GM19043 (cell line): ENCODE data around the gene DISC1.
"Not testable (repeated sequence)": the region's sequence is repeated elsewhere in the genome, so short reads cannot be mapped to it uniquely, and the experiment has no call there.

Source experiments
- ATAC-seq: cut with Tn5 transposase; IDR thresholded peaks from one replicate; pipeline ENCODE4 v1.9.1; 2021; ENCODE audit warnings: low read depth; ENCODE audit not compliant: unreplicated experiment

Gene DISC1

DNA sequence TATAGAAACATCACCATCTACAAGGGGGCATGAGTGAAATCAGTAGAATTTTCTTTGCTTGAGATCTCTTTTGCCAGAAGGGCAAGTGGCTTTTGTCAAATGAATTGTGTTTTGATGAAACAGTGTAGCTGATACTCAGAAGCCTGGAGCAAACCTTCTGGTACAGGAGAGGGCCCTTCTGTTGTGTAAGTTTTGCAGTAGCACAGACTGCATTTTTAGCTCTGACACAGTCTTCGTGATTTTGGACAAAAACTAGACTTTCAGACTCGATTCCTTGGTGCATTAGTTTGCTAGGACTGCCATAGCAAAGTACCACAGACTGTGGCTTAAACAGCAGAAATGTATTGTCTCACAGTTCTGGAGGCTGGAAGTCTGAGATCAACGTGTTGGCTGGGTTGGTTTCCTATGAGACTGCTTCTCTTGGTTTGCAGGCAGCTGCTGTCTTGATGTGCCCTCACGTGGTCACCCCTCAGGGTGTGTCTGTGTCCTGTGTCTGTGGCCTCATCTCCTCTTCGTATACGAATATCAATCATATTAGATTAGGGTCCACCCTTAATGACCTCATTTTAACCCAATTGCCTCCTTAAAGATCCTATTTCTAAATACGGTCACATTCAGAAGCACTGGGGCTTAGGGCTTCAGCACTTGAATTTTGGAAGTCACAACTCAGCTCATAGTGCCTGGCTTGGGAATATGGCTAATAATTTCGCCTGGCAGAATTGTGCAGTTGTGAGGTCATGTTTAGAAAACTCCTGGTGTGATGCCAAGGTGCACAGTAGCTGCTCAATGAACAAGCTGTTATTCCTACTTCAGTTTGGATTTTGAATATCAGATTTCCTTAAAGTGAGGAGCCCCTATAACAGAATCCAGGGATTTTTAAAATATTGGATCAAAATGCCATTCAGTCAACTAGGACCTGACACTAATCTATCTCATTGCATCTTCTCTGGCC is 21.2 kb upstream of the DISC1 start:
- ATAC-seq, result no peak

DNA sequence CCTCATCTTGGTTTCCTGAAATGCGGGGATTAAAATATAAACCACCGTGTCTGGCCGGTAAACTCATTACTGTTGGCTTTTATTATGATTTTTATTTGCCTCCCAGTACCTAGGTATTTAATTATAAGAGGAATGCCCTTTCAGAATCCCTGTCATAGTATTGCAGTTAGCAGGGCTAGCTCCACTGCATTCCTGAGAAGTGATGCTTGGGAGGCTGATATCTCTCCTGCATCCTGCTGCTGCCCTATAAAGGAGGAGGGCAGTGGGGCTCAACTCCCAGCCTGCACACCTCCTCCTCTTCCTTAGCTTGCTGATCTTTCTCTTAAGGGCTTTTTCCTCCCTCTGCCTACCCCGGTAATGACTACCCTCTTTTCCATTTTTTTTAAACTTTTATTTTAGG is 19.9 kb upstream of the DISC1 start:
- ATAC-seq, result no peak

DNA sequence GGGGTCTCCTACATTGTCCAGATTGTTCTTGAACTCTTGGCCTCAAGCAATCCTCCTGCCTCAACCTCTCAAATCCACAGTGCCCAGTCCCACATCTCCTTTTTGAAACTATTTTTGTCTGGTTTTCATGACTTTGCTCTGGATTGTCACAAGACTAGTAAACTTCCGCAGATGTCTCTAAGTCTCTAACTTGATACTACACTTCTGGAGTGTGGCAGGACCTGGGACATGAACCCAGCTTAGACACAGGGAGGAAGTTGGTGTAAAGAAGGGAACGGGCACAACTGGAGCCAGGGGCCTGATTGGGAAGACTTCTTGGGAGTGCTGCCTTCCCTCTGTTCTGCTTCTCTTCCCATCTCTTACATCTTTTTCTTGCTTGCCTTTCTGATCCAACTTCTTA is 16.2 kb upstream of the DISC1 start:
- no peak for ATAC-seq

DNA sequence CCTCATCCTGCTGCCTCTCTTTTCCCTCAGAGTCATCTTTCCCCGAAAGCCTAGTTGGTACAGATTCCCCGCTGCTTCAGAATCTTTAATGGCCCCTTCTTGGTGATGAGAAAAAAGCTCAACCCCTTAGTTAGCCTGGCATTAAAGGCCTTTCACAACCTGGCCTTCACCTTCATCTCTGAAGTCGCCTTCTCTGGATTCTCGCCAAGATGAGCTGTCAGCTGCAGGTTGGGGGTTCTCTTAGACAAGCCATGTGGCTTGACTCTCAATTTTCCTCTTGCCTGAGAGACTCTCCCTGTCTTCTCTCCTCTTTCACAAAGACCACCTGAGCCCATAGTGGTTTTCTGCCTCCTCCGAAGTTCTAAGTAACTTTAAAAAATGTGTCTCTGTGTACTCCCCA is 15.5 kb upstream of the DISC1 start:
- no peak for ATAC-seq

DNA sequence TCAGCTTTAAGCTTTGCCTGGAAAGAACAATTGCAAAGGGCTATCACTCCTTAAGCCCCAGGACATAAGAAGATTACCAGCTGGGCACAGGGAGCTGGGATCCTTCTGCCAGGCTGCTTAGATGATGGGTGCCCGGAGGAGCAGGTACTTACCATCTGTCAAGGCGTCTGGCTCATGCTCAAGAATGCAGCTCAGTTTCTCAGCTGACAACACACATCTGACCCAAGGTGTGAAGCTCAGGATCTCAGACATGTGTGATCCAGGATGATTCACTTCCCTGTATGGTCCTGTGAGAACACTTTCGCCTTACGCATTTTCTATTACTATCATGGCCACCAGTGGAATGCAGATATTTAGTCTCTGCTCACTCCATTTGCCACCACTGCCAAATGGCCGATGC is 14.7 kb upstream of the DISC1 start:
- no peak for ATAC-seq

DNA sequence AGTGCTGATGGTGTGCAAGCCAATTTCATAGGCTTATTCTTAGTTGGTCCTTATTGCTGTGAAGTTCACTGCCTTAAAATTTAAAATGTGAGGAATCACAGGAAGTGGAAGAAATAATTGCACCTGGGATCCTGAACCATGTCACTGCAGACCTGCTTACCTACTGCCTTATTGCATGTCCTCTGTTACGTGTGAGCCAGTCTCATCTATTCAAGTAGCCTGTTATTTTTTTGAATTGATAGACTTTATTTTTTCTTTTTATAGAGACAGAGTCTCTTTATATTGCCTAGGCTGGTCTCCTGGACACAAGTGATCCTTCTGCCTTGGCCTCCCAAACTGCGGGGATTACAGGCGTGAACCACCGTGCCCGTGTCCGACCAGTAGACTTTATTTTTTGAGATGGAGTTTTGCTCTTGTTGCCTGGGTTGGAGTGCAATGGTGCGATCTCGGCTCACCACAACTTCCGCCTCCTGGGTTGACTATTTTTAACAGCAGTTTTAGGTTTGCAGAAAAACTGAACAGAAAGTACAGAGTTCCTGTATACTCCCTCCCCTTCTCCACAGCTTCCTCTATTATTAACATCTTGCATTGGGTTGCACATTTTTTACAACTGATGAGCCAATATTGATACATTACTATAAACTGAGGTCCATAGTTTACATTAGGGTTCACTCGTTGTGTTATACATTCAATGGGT is 14.0 kb upstream of the DISC1 start:
- peak; percentile 98 for ATAC-seq

DNA sequence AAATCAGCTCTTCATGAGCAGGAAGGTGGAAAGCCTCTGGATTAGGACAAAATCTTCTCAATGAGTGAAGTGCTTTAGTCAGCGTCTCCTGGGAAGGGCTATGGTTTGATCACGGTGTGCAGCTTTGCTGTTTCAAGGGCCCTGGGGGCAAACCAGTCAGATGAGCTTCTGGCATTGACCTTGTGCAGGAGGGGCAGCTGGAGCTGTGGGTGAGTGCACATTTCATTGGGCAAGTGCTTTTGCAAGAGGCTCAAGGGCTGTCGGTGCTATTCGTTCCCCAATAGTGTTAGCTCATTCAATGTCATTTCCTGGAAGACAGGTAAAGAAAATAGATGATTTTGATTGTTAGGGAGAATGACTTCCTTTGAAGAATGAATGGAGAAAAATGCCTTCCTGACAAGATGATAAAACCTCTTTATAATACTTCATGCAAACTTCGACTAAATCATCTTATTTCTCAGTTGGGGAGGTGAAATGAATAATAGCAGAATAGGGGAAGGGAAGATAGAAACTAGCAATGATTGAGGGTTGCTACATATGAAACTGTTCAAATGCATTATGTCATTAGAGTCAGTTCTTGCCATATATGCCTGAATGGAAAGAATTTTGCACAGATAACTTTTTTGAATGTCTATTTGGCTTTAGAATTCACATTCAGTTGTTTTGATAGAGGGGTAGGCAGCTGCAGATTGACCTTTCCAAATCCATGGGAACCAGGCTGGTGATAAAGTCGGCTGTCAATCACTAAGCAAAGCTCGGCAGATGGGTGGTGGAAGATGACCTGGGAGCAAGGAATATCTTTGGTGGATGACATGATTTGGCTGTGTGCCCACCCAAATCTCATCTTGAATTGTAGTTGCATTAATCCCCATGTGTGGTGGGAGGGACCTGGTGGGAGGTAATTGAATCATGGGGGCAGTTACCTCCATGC is 12.9 kb upstream of the DISC1 start:
- no peak for ATAC-seq

DNA sequence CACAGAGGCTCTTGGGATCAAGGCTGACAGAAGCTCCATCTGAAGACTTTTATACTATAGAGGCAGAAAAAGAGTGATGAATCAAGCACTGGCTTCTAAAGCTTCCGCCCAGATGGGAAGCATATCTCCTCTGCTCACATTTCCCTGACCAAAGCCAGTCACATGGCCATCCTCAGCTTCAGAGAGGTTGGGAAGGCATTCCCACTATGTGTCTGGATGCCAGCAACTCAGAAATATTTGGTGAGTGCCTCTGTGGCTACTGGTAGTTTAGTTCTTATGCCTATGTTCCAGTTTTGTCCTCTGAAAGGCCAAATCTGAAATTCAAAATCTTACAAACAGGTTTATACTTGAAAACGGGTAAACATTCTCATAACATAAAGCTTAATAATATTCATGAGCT is 9.9 kb upstream of the DISC1 start:
- no peak for ATAC-seq

DNA sequence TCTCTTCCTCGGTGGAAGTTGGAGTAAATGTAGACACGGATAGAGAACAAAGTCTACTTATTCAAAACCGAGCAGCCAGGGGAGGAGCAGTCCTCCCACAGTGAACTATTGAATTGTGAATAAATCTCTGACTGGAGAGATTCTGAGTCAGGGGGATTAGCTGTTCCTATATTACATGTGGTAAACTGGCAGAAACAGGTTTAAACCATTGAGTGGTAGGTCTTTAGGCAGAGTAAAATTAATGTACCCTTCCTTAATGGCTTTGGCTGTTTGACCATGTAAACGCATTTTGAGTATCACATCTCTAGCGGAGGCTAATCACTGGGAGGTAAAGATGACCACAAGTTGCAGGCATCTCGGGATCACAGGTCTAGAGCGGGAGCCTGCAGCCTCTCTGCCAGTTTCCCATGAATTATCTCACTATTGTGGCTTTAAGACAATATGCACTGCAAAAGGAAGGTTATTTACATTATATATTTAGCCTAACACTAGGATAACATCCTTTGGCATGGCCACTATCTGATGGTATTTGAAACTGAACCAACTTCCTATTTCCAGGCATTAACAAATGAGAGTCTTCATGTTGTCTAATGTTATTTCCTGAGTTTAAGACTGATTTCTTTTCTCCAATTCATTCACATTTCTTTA is 7.9 kb upstream of the DISC1 start:
- ATAC-seq, result no peak

DNA sequence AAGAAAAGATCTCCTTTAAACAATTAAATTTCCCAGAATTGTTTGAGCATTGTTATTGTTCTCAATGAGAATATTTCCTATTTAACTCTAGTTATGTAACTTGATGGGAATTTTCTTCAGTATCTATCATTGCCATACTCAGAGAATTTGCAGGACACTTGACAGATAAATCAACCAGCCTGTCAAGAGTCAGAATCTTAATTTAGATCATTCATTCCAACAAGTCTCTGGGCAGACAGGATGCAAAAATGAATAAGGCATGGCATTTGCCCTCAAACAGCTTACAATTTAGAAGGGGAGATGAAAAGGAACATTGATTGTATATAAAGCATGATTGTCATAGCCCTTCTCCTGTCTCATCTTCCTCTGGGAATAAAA is 7.3 kb upstream of the DISC1 start:
- no peak for ATAC-seq

DNA sequence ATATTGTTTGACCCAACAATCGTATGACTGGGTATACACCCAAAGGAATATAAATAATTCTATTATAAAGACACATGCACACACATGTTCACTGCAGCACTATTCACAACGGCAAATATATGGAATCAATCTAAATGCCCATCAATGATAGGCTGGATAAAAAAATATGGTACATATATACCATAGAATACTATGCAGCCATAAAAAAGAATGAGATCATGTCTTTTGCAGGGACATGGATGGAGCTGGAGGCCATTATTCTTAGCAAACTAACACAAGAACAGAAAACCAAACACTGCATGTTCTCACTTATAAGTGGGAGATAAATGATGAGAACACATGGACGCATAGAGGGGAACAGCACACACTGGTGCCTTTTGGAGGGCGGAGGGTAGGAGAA is 1.5 kb upstream of the DISC1 start:
- ATAC-seq, result not testable (repeated sequence)

DNA sequence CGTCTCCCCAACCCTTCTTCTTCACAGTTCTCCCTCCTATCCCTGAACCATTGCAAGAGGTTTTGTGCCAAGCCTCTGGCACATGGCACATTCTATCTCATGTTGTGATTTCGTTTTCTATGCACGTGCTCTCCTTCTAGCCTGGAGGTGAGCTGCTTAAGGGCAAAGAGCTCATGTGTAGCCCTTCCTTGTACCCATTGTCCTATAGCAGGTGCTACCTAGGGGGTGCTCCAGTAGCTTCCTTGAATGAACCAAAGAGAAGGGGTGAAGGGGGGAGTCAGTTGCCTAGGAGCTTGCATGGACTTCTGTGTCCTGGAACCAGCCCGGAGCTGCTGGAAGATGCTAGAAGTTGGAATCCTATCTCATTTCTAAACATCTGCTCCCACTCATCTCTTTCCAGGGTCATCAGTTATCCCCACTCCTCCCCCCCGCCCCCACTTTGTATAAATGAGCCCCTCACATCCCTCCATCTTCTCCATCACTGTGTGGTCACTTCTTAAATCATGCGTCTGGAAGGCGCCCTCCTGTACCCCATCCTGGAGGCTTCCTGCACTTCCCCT is 535 bp upstream of the DISC1 start:
- ATAC-seq, result no peak

DNA sequence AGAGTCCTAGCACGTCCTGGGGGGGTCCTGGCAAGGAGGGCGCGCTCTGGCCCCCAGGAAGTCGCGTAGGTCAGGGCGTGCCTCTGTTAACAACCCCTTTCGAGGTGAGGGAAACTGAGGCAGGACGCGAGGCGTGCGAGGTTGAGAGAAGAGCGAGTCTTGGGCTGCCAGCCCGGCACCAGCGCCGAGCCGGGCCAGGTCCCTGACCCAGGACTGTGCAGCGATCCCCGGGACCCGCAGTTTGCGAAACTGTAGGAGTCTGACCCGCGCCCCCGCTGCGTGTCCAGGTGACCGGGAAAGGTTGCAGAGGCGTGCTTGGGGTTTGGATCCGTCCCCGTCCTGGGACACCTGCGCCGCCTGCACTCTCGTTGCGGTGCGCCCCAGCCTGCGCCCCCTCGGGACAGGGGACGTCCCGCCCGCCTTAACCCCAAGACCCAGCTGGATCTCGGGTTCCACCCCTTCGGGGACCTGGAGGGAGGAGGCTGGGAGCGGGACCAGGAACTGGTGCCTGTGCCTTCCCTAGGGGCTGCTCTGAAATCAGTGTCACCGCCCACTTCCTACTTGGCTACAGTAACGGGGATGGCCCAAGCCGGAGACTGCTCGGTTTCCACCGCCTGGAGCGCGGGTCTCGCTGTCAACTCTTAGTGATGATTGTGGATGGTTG is 493 bp downstream of the DISC1 start:
- peak; percentile 56 for ATAC-seq

DNA sequence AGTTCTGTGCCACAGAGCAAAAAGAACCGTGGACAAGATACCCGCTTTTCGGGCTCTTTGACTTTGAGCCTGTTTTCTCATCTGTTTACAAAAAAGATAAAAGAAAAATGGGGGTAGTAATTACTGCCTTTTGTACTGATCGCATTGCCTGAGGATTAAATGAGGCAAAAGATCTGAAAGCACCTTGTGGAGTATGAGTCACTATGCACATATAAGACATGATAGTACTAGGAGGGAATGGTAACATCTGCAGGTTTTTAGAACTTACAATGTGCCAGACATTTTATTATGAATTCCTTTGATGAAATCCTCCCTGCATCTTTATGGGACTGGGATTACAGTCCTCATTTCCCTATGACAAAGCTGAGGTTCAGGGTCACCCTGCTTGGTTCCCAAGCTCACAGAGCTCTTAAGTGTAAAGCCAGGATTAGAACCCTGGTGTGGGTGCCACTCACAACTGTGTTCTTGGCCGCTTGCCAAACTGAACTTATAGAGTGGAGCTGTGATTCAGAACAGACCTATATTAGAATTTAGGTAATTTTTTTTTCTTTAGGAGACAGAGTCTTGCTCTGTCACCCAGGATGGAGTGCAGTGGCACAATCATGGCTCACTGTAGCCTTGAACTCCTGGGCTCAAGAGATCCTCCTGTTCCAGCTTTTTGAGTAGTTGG is 1.8 kb downstream of the DISC1 start:
- no peak for ATAC-seq

DNA sequence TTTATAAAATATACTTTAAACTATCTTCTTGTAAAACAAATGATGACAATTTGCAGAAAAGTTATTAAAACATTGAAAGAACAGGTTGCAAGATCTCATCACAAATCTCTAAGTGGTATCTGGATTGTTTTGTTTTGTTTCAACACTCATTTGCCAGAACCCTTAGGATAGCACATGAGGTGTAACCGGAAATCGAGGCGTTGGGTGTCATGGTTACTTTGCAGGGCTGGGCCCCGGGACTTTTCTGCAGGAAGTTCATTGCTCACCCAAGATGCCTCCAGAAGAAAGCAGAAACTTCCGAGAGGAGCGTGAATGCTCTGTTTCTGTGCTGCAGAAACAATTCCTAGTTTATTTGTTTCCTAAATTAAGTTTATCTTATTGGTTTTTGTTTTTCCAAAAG is 2.5 kb downstream of the DISC1 start:
- ATAC-seq, result no peak

DNA sequence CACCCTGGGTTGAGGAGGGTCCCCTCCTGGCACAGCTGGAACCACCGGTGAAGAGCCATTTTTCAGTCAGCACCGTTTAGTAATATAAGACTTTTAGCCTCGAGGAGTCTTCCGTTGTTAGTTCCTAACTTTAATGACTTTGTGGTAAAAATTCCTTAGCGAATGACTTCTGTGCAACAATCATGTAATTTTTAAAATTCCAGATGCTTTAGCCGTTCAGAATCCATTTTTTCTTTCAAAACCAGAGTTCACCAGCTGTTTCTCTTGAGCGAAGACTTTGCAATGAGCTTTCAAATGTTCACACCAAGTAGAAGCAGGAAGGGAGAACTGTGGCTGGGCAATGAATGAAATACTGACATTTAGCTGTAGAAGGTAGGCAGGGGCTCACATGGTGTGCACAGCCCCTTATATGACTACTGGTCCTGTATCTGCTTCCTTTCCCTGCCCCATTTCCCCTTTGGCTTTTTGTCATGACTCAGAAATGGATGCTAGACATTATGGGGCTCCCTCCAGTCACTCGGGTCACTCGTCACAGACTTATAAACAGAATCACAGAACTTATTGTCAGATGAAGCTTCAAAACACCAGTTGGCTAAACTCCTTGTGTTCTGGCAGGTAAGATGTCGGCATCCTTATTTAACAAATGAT is 4.1 kb downstream of the DISC1 start:
- ATAC-seq, result no peak

DNA sequence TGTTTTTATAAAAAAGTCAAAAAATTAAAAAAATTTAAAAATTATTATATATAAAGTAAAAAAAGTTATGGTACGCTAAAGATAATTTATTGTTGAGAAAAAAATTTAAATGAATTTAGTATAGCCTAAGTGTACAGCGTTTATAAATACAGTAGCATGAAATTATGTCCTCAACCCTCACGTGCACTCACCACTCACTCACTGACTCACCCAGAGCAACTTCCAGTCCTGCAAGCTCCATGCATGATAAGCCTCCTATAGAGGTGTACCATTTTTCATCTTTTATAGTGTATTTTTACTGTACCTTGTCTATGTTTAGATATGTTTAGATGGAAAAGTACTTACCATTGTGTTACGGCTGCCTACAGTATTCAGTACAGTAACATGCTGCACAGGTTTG is 5.1 kb downstream of the DISC1 start:
- no peak for ATAC-seq

DNA sequence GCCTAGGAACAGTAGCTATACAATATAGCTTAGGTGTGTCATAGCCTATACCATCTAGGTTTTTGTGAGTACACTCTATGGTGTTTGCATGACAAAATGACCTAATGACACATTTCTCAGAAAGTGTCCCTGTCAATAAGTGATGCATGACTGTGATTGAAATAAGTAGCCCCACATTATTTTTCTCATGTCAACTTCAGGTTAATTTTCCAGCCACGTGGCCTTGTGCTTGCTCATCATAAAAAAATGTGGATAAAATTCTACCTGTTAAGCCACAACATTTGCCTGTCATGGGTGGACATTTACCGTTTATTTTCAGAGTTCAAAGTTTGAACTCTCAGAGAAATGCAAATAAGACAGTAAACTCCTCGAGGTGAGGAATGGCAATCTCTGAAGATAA is 5.5 kb downstream of the DISC1 start:
- ATAC-seq, result no peak
